NCI-H748 (cell line): Measurements from ENCODE around the gene FTSJ3.

Experiments used
- DNase-seq: peaks from one replicate; lab custom pipeline; 2025; ENCODE audit not compliant: unreplicated experiment; lab: John Stamatoyannopoulos, UW

Gene FTSJ3

GRCh38 chr17:63790057-63790456 lies 37.4 kb downstream of the FTSJ3 start:
- DNase-seq: no peak

GRCh38 chr17:63786971-63787711 lies 40.3 kb downstream of the FTSJ3 start:
- no peak for DNase-seq

GRCh38 chr17:63786117-63786516 lies 41.3 kb downstream of the FTSJ3 start:
- no peak for DNase-seq

GRCh38 chr17:63785556-63785955 lies 41.9 kb downstream of the FTSJ3 start:
- DNase-seq: no peak

GRCh38 chr17:63783522-63783921 lies 43.9 kb downstream of the FTSJ3 start:
- DNase-seq: no peak

- no peak for DNase-seq
Observed at GRCh38 chr17:63780928-63781327, 46.5 kb downstream of the FTSJ3 start.

GRCh38 chr17:63780507-63780906 lies 47.0 kb downstream of the FTSJ3 start:
- no peak for DNase-seq

- no peak for DNase-seq
Observed at GRCh38 chr17:63775420-63775819, 52.0 kb downstream of the FTSJ3 start.

GRCh38 chr17:63774969-63775265 lies 52.5 kb downstream of the FTSJ3 start:
- DNase-seq: no peak

GRCh38 chr17:63774141-63774968 lies 53.1 kb downstream of the FTSJ3 start, which contains the start of gene DDX42:
DDX42 (plus strand) TSS chr17:63774170; CDS start chr17:63787050, 12,880 bp downstream.
- peak; percentile 70 for DNase-seq

- DNase-seq: peak; percentile 100
Observed at GRCh38 chr17:63773272-63774140, 54.0 kb downstream of the FTSJ3 start, which contains the start of gene CCDC47. CCDC47 (minus strand) TSS chr17:63773597; CDS start chr17:63766175, 7,422 bp downstream.

GRCh38 chr17:63772801-63773271 lies 54.6 kb downstream of the FTSJ3 start:
- DNase-seq: peak; percentile 21
